ENCODE results near the gene LIX1. TPM values are rescaled to one million over a fixed set of nuclear protein-coding genes. Genes with fewer than 3 reads are reported as not detected.
"Not testable (repeated sequence)": the region's sequence is repeated elsewhere in the genome, so short reads cannot be mapped to it uniquely, and the experiment has no call there.

LIX1 gene
- polyA plus RNA-seq, 1 donor from 2014 or later: 1.9 TPM

DNA sequence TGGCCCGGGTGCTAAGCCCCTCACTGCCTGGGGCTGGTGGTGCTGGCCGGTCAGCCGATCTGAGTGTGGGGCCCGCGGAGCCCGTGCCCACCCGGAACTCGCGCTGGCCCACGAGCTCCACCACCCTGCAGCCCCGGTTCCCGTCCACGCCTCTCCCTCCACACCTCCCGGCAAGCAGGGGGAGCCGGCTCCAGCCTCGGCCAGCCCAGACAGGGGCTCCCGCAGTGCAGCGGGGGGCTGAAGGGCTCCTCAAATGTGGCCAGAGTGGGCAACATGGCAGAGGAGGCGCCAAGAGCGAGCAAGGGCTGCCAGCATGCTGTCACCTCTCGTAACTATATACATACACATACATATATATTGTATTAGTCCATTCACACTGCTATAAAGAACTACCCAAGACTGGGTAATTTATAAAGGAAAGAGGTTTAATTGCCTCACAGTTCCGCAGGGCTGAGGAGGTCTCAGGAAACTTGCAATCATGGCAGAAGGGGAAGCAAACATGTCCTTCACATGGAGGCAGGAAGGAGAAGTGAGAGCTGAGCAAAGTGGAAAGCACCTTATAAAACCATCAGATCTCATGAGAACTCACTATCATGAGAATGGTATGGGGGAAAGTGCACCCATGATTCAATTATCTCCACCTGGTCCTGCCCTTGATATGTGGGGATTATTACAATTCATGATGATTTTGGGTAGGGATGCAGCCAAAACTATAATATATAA, 56.8 kb downstream of the LIX1 start:
- Histone ChIP-seq H3K9me3 (ENCODE audit: low read length) (no peaks in the 10 kb centered on the region), H3K4me2 (ENCODE audit: low read length) (no peak overlapping the region), H3K27me3 (ENCODE audit: insufficient read depth, low read depth, low read length) (no peaks in the 10 kb centered on the region), H3K9ac (ENCODE audit: low read length) (no peak overlapping the region), H3F3A (ENCODE audit: insufficient read depth, low read length, poor library complexity, severe bottlenecking) (no peaks in the 10 kb centered on the region), H3K27ac (ENCODE audit: low read length) (no peak overlapping the region), H3K9me2 (ENCODE audit: insufficient read depth, low read length) (no peaks in the 10 kb centered on the region), H2AFZ (ENCODE audit: low read depth, low read length) (no peak overlapping the region), H3K79me2 (replicated peaks; ENCODE audit: insufficient read depth, low read length) (no peaks in the 10 kb centered on the region), H4K20me1 (ENCODE audit: insufficient read depth) (no peaks in the 10 kb centered on the region), H3K36me3 (ENCODE audit: insufficient read depth, low read length) (no peaks in the 10 kb centered on the region), H3K4me3 (ENCODE audit: low read length) (no peak overlapping the region)
- TF ChIP-seq SMC3 (conservative IDR thresholded peaks at IDR 0.05; ENCODE audit: poor library complexity): no peak
- TF ChIP-seq RAD21 (conservative IDR thresholded peaks at IDR 0.05): no peak
- no peak for TF ChIP-seq EZH2 (IDR thresholded peaks at IDR 0.05; ENCODE audit: borderline replicate concordance, insufficient read depth, low read length, poor library complexity, severe bottlenecking)
- no peak for TF ChIP-seq REST (IDR thresholded peaks at IDR 0.05; ENCODE audit: borderline replicate concordance)
- no peak for TF ChIP-seq CTCF (IDR thresholded peaks at IDR 0.05; ENCODE audit: poor library complexity, severe bottlenecking)
- no peak for TF ChIP-seq MXI1 (conservative IDR thresholded peaks at IDR 0.05; ENCODE audit: poor library complexity, severe bottlenecking)
- TF ChIP-seq TAF1 (IDR thresholded peaks at IDR 0.05; ENCODE audit: low read depth): no peak
- TF ChIP-seq POLR2AphosphoS5 (IDR thresholded peaks at IDR 0.05): no peak
- TF ChIP-seq EP300 (conservative IDR thresholded peaks at IDR 0.05; ENCODE audit: poor library complexity, severe bottlenecking): no peak

DNA sequence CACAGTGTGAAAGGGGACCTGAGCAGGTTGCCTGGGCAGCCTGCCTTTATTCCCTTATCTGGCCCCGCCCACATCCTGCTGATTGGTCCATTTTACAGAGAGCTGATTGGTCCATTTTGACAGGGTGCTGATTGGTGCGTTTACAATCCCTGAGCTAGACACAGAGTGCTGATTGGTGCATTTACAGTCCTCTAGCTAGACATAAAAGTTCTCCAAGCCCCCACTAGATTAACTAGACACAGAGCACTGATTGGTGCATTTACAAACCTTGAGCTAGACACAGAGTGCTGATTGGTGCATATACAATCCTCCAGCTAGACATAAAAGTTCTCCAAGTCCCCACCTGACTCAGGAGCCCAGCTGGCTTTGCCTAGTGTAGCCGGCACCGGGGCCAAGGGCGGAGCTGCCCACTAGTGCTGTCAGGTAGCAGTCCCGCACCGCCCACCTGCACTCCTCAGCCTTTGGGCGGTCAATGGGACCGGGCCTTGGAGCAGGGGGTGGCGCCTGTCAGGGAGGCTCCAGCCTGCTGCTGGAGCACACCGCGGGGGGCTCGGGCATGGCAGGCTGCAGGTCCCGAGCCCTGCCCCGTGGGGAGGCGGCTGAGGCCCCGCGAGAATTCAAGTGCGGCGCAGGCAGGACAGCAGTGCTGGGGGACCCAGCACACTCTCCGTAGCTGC, 57.5 kb downstream of the LIX1 start:
- not testable (repeated sequence) for H2AFZ ChIP-seq (ENCODE audit: low read depth, low read length); H4K20me1 ChIP-seq (ENCODE audit: insufficient read depth); H3K79me2 ChIP-seq (replicated peaks; ENCODE audit: insufficient read depth, low read length); H3K9ac ChIP-seq (ENCODE audit: low read length); H3K9me2 ChIP-seq (ENCODE audit: insufficient read depth, low read length); H3K27me3 ChIP-seq (ENCODE audit: insufficient read depth, low read depth, low read length); H3K27ac ChIP-seq (ENCODE audit: low read length); H3K4me2 ChIP-seq (ENCODE audit: low read length); H3F3A ChIP-seq (ENCODE audit: insufficient read depth, low read length, poor library complexity, severe bottlenecking); H3K36me3 ChIP-seq (ENCODE audit: insufficient read depth, low read length); H3K9me3 ChIP-seq (ENCODE audit: low read length); H3K4me3 ChIP-seq (ENCODE audit: low read length)

Data from neural cell (in vitro differentiated cells).